ENCODE measurements around the gene DEPDC1. TPM values are rescaled to one million over a fixed set of nuclear protein-coding genes. Genes with fewer than 3 reads are reported as not detected.

DEPDC1 gene
- total RNA-seq, 4 donors from 2014 or later = 0.72 to 9.5 (median 4.6) TPM

- Histone ChIP-seq H3K27ac (no peak overlapping the region), H3K36me3 (no peaks in the 10 kb centered on the region), H3K27me3 (no peaks in the 10 kb centered on the region), H3K4me1 (no peaks in the 10 kb centered on the region), H3K4me3 (no peak overlapping the region), H3K9me3 (no peaks in the 10 kb centered on the region)
- TF ChIP-seq POLR2A (IDR thresholded peaks at IDR 0.05) = no peak
- no peak for DNase-seq (ENCODE audit: low spot score in 2 of 2)
- 55% methylated on average over 6 of the region's 6 CpGs for WGBS
Observed at GRCh38 chr1:68464891-68465290, 32.0 kb downstream of the DEPDC1 start.

- Histone ChIP-seq H3K9me3 (no peaks in the 10 kb centered on the region), H3K27me3 (no peaks in the 10 kb centered on the region), H3K4me1 (no peaks in the 10 kb centered on the region), H3K27ac (no peak overlapping the region), H3K4me3 (no peak overlapping the region), H3K36me3 (no peaks in the 10 kb centered on the region)
- TF ChIP-seq POLR2AphosphoS5 (IDR thresholded peaks at IDR 0.05) (no peak), POLR2A (IDR thresholded peaks at IDR 0.05) (no peak), EP300 (IDR thresholded peaks at IDR 0.05) (no peak), CTCF (IDR thresholded peaks at IDR 0.05) (no peak)
- 75% methylated on average over 4 of the region's 4 CpGs for WGBS
- DNase-seq (ENCODE audit: low spot score in 2 of 2) = no peak
Observed at GRCh38 chr1:68460935-68461334, 35.9 kb downstream of the DEPDC1 start.

GRCh38 chr1:68459796-68460195 lies 37.1 kb downstream of the DEPDC1 start:
- no peaks in the 10 kb centered on the region for H3K27me3 ChIP-seq
- no peak for TF ChIP-seq CTCF (IDR thresholded peaks at IDR 0.05)
- TF ChIP-seq POLR2A (IDR thresholded peaks at IDR 0.05) = no peak
- no peak for TF ChIP-seq EP300 (IDR thresholded peaks at IDR 0.05)
- TF ChIP-seq POLR2AphosphoS5 (IDR thresholded peaks at IDR 0.05) = no peak
- no peak overlapping the region for H3K27ac ChIP-seq
- H3K36me3 ChIP-seq = no peaks in the 10 kb centered on the region
- H3K4me1 ChIP-seq = no peaks in the 10 kb centered on the region
- H3K9me3 ChIP-seq = no peaks in the 10 kb centered on the region
- no peak for DNase-seq (ENCODE audit: low spot score in 2 of 2)
- WGBS = 91% methylated on average over 1 of the region's 1 CpG
- no peak overlapping the region for H3K4me3 ChIP-seq

GRCh38 chr1:68459091-68459490 lies 37.8 kb downstream of the DEPDC1 start:
- 73% methylated on average over 2 of the region's 2 CpGs for WGBS
- H3K4me3 ChIP-seq = no peak overlapping the region
- TF ChIP-seq POLR2A (IDR thresholded peaks at IDR 0.05) (no peak), EP300 (IDR thresholded peaks at IDR 0.05) (no peak), POLR2AphosphoS5 (IDR thresholded peaks at IDR 0.05) (no peak), CTCF (IDR thresholded peaks at IDR 0.05) (no peak)
- H3K9me3 ChIP-seq = no peaks in the 10 kb centered on the region
- H3K27me3 ChIP-seq = no peaks in the 10 kb centered on the region
- no peaks in the 10 kb centered on the region for H3K36me3 ChIP-seq
- DNase-seq (ENCODE audit: low spot score in 2 of 2) = no peak
- no peaks in the 10 kb centered on the region for H3K4me1 ChIP-seq
- no peak overlapping the region for H3K27ac ChIP-seq

GRCh38 chr1:68456202-68456601 lies 40.7 kb downstream of the DEPDC1 start:
- no peaks in the 10 kb centered on the region for H3K36me3 ChIP-seq
- no peak overlapping the region for H3K4me3 ChIP-seq
- no peaks in the 10 kb centered on the region for H3K27me3 ChIP-seq
- H3K4me1 ChIP-seq = no peaks in the 10 kb centered on the region
- no peak for TF ChIP-seq EP300 (IDR thresholded peaks at IDR 0.05)
- TF ChIP-seq POLR2AphosphoS5 (IDR thresholded peaks at IDR 0.05) = no peak
- no peak for TF ChIP-seq POLR2A (IDR thresholded peaks at IDR 0.05)
- TF ChIP-seq CTCF (IDR thresholded peaks at IDR 0.05) = no peak
- H3K9me3 ChIP-seq = no peaks in the 10 kb centered on the region
- no peak overlapping the region for H3K27ac ChIP-seq
- no peak for DNase-seq (ENCODE audit: low spot score in 2 of 2)
- 70% methylated on average over 1 of the region's 1 CpG for WGBS

GRCh38 chr1:68454534-68454933 lies 42.3 kb downstream of the DEPDC1 start:
- H3K4me3 ChIP-seq = no peak overlapping the region
- no peaks in the 10 kb centered on the region for H3K27me3 ChIP-seq
- DNase-seq (ENCODE audit: low spot score in 2 of 2) = no peak
- H3K4me1 ChIP-seq = no peaks in the 10 kb centered on the region
- no peaks in the 10 kb centered on the region for H3K36me3 ChIP-seq
- H3K9me3 ChIP-seq = no peaks in the 10 kb centered on the region
- no peak overlapping the region for H3K27ac ChIP-seq
- TF ChIP-seq POLR2A (IDR thresholded peaks at IDR 0.05) (no peak), EP300 (IDR thresholded peaks at IDR 0.05) (no peak), CTCF (IDR thresholded peaks at IDR 0.05) (no peak), POLR2AphosphoS5 (IDR thresholded peaks at IDR 0.05) (no peak)
- WGBS = 57% methylated on average over 2 of the region's 2 CpGs
